ENCODE measurements around the gene UMODL1.

- TF ChIP-seq CTCF (IDR thresholded peaks at IDR 0.05 in 8 of 11, conservative IDR thresholded peaks at IDR 0.05 in 3 of 11) = no peak
- no peak for TF ChIP-seq POLR2A (IDR thresholded peaks at IDR 0.05)
- no peak for TF ChIP-seq POLR2AphosphoS5 (IDR thresholded peaks at IDR 0.05)
These were observed 13.0 kb downstream of the UMODL1 start for GRCh38 chr21:42084079-42084478.
